ENCODE data around the gene C22orf23.

GRCh38 chr22:37922191-37922590, 31.2 kb downstream of the C22orf23 start:
- TF ChIP-seq KLF16 (IDR thresholded peaks at IDR 0.05) (no peak), POLR2AphosphoS5 (IDR thresholded peaks at IDR 0.05; ENCODE audit: control insufficient read depth, insufficient read depth, low read depth, low read length) (no peak), DNMT1 (IDR thresholded peaks at IDR 0.05) (no peak), ATF3 (IDR thresholded peaks at IDR 0.05) (no peak), ATF3 (CRISPR knock-in tag; conservative IDR thresholded peaks at IDR 0.05) (no peak), CTCF (IDR thresholded peaks at IDR 0.05 in 2 of 3, conservative IDR thresholded peaks at IDR 0.05 in 1 of 3; ENCODE audit: insufficient read depth in 2 of 3, low read depth in 1 of 3, low read length in 3 of 3) (no peak), JUNB (CRISPR knock-in tag; conservative IDR thresholded peaks at IDR 0.05) (no peak), CC2D1A (IDR thresholded peaks at IDR 0.05) (no peak), POLR2A (conservative IDR thresholded peaks at IDR 0.05) (no peak), SRSF9 (IDR thresholded peaks at IDR 0.05; ENCODE audit: borderline replicate concordance, low read depth, low read length) (no peak), EP300 (IDR thresholded peaks at IDR 0.05; ENCODE audit: low read length) (no peak), CEBPZ (IDR thresholded peaks at IDR 0.05; ENCODE audit: borderline replicate concordance, low read depth, low read length) (no peak), CHD2 (IDR thresholded peaks at IDR 0.05; ENCODE audit: low read depth, low read length) (no peak)

Data from K562 (cell line).